Left renal cortex interstitium (tissue), 4 donors: ENCODE measurements around the gene ATAD5. TPM values are rescaled to one million over a fixed set of nuclear protein-coding genes. Genes with fewer than 3 reads are reported as not detected.

Experiments
- DNase-seq, 4 donors: peaks; one replicate each; pipeline ENCODE4 v3.0.0-alpha.2; 2013; ENCODE audit warnings: low read depth in 4 of 4, low spot score in 2 of 4, missing footprints in 1 of 4
- polyA plus RNA-seq, 4 donors: library from polyadenylated mRNA; unstranded; fragments of 120-200 nt; gene quantifications; one replicate each; pipeline ENCODE4 v1.2.1, GENCODE V29; 2013; ENCODE audit not compliant: insufficient read length in 4 of 4

ATAD5 gene
- polyA plus RNA-seq, 4 donors, result 5.4 to 10.1 (median 7.3) TPM

DNA sequence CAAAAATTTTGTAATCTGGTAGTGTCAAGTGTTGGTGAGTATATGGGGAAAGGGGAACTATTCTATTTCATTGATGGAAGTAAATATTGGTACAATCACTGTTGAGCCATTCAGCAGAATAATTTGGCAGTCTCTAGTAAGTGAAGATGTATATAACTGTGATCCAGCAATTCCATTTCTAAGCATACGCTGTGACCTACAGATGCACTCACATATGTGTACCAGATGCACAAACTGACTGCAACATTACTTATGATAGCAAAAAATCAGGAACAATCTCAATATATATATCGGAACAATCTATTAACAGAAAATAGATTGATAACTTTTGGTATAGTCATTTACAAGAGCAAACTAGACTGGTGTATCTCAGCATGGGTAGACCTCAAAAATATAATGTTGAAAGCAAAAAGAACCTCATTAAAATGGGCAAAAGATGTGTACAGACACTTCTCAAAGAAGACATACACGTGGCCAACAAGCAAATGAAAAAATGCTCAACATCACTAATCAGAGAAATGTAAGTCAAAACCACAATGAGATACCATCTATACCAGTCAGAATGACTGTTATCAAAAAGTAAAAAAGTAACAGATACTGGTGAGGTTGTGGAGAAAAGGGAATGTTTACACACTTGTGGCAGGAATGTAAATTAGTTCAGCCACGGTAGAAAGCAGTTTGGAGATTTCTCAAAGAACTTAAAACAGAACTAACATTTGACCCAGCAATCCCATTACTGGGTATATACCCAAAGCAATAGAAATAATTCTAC lies 110.7 kb downstream of the ATAD5 start:
- DNase-seq, result no peak

Other genes with a start within 250 kb of the ATAD5 start
- 10 to 100 TPM; 12.3 to 31.9 (median 19.9) TPM for gene CRLF3, start 7.3 kb upstream of the ATAD5 start, polyA plus RNA-seq
- 10 to 100 TPM; 20.4 to 26.7 (median 24.8) TPM for gene TEFM, start 74.3 kb downstream of the ATAD5 start, polyA plus RNA-seq
- 1 to 10 TPM; 2.9 to 4.6 (median 3.5) TPM for gene ADAP2, start 90.0 kb downstream of the ATAD5 start, polyA plus RNA-seq
- gene RNF135, start 139.1 kb downstream of the ATAD5 start, polyA plus RNA-seq, result 10 to 100 TPM; 18.6 to 19.8 (median 18.8) TPM